Neural crest cell (in vitro differentiated cells): ENCODE data around the gene FNDC3B. TPM values are rescaled to one million over a fixed set of nuclear protein-coding genes. Genes with fewer than 3 reads are reported as not detected.

ENCODE experiments used
- DNase-seq: peaks from one replicate; pipeline ENCODE4 v3.0.0; 2021; ENCODE audit warnings: low read depth, mixed read lengths, low spot score
- H3K27ac Mint-ChIP-seq: one replicate; pipeline ENCODE4 v1.8.0; 2021; ENCODE audit warnings: mild to moderate bottlenecking, mixed read lengths; ENCODE audit not compliant: unreplicated experiment
- H3K27me3 Mint-ChIP-seq: 2 replicates; pipeline ENCODE4 v1.8.0; 2021; ENCODE audit warnings: low read depth, mild to moderate bottlenecking, mixed read lengths
- H3K36me3 Mint-ChIP-seq: 2 replicates; pipeline ENCODE4 v1.8.0; 2021; ENCODE audit warnings: low read depth, mild to moderate bottlenecking, mixed read lengths
- H3K4me1 Mint-ChIP-seq: 2 replicates; pipeline ENCODE4 v1.8.0; 2021; ENCODE audit warnings: mixed read lengths
- H3K4me3 Mint-ChIP-seq: one replicate; pipeline ENCODE4 v1.8.0; 2021; ENCODE audit warnings: mild to moderate bottlenecking, mixed read lengths
- H3K9me3 Mint-ChIP-seq: 2 replicates; pipeline ENCODE4 v1.8.0; 2021; ENCODE audit warnings: mixed read lengths
- total RNA-seq: library from RNA; stranded (reverse); gene quantifications from 2 replicates; pipeline ENCODE4 v1.2.1, GENCODE V29; 2021
- TF ChIP-seq, protein P1 (sequence below): fragments of 200-600 bp; sonication (generic); conservative IDR thresholded peaks from 2 replicates; pipeline ENCODE4 v1.5.0; 2021; ENCODE audit warnings: antibody characterized with exemption, mild to moderate bottlenecking

The FNDC3B gene
- total RNA-seq, 1 donor from 2014 or later: 41.5 TPM

DNA sequence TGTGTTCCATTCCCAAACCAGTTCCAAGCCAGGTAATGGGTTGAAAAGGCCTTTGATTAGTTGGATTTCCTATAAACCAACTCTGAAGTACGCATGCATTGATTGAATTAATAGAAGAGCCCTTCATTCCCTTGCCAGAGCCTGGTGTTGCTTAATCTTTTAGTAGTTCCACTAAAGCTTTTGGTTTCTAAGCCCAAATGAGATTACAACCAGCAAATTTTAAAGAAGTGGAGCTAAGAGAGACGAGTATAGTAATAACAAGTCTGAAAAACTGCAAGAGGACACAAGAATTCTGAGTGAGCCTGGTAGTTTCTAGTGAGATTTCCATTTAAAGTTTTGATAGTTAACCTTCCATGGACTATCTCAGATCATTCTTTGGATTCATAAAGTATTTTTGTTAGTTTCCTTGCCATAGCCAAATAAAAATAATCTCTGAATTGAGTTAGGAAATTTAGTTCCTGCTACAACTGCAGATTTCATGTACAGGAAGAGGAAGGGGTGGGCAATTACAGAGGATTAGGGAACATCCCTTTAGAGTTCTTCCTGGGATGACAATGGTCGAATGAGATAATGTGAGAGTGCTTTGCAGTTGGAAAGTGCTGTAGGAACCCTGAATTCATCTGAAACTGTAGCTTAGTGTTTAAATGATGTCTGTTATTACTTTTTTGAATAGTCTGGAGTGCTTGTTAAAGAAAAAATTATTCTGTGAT lies 136.8 kb downstream of the FNDC3B start:
- TF ChIP-seq, protein P1, sequence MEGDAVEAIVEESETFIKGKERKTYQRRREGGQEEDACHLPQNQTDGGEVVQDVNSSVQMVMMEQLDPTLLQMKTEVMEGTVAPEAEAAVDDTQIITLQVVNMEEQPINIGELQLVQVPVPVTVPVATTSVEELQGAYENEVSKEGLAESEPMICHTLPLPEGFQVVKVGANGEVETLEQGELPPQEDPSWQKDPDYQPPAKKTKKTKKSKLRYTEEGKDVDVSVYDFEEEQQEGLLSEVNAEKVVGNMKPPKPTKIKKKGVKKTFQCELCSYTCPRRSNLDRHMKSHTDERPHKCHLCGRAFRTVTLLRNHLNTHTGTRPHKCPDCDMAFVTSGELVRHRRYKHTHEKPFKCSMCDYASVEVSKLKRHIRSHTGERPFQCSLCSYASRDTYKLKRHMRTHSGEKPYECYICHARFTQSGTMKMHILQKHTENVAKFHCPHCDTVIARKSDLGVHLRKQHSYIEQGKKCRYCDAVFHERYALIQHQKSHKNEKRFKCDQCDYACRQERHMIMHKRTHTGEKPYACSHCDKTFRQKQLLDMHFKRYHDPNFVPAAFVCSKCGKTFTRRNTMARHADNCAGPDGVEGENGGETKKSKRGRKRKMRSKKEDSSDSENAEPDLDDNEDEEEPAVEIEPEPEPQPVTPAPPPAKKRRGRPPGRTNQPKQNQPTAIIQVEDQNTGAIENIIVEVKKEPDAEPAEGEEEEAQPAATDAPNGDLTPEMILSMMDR: no peak
- peaks cover 66% of the 10 kb centered on the region for H3K4me1 Mint-ChIP-seq
- no peaks in the 10 kb centered on the region for H3K27me3 Mint-ChIP-seq
- no peak overlapping the region for H3K4me3 Mint-ChIP-seq
- peaks cover 3% of the 10 kb centered on the region for H3K36me3 Mint-ChIP-seq
- no peaks in the 10 kb centered on the region for H3K9me3 Mint-ChIP-seq
- no peak for DNase-seq
- no peak overlapping the region for H3K27ac Mint-ChIP-seq

DNA sequence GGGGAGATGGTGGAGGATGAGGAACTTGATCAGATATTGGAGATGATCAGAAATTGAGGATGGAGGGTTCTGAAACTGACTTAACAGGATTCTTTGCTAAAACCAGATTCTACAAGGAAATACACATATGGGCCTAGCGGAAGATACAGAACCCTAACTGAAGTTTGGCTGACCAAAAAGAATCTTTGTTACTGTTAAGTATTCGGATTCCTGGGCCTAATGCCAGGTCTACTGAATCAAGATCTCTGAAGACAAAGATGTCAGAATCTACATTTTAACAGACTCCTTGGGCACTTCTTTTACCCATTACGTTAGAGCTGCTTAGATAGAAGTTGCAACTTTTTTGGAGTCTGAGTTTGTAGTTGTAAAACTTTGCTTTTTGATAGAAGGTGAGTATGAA lies 137.7 kb downstream of the FNDC3B start:
- Mint-ChIP-seq H3K36me3 (peaks cover 3% of the 10 kb centered on the region), H3K27ac (no peak overlapping the region), H3K27me3 (no peaks in the 10 kb centered on the region), H3K4me3 (no peak overlapping the region), H3K4me1 (peaks cover 60% of the 10 kb centered on the region), H3K9me3 (no peaks in the 10 kb centered on the region)
- DNase-seq: no peak
- TF ChIP-seq, protein P1: no peak

DNA sequence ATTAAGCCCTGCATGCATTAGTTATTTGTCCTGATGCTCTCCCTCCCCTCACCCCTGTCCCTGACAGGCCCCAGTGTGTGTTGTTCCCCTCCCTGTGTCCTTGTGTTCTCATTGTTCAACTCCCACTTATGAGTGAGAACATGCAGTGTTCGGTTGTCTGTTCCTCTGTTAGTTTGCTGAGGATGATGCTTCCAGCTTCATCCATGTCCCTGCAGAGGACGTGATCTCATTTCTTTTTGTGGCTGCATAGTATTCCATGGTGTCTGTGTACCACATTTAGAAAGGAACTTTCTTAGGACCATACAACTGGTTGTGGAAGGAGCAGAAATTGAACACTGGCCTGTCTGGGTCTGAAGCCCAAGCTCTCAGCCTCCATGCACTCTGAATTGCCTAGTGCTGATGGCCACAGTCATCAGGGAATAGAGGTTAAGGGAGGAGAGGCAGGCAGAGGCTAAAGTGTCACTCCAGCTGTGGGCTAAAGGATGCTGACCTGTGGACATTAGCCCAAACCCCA lies 138.5 kb downstream of the FNDC3B start:
- Mint-ChIP-seq H3K27me3 (no peaks in the 10 kb centered on the region), H3K27ac (no peak overlapping the region), H3K9me3 (no peaks in the 10 kb centered on the region), H3K4me1 (peaks cover 66% of the 10 kb centered on the region), H3K36me3 (peaks cover 3% of the 10 kb centered on the region), H3K4me3 (no peak overlapping the region)
- no peak for DNase-seq
- TF ChIP-seq, protein P1: no peak

DNA sequence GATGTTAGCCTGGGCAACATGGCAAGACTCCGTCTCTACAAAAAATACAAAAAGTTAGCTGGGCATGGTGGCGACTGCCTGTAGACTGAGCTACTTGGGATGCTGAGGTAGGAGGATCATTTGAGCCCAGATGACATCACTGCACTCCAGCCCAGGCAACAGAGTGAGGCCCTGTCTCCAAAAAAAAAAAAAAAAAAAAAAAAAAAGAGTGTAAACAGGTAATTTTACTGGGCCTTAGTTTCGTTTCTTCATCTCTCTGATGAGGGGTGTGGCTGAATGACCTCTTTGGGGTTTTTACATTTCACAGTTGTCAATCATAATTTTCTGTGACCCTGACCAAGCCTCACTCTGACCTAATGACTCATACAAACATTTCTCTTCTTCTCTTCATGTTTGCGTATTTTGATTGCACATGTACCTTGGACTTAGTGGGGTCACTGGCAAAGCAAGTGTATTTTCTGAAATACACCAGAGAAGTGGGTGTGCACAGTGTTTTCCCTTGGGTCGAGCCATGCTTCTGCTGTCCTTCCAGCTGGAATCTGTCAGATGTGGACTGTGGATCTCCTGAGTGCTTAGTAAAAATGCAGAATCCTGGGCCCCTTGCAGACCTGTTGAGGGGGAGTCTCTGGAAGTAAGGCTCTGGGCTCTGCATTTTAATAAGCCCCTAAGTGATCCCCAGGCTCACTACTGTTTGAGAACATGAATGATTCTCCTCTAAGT lies 140.5 kb downstream of the FNDC3B start:
- no peak for DNase-seq
- peaks cover 3% of the 10 kb centered on the region for H3K36me3 Mint-ChIP-seq
- H3K27me3 Mint-ChIP-seq: no peaks in the 10 kb centered on the region
- no peak overlapping the region for H3K27ac Mint-ChIP-seq
- no peak overlapping the region for H3K4me3 Mint-ChIP-seq
- H3K9me3 Mint-ChIP-seq: no peaks in the 10 kb centered on the region
- TF ChIP-seq, protein P1: no peak
- peaks cover 54% of the 10 kb centered on the region for H3K4me1 Mint-ChIP-seq

DNA sequence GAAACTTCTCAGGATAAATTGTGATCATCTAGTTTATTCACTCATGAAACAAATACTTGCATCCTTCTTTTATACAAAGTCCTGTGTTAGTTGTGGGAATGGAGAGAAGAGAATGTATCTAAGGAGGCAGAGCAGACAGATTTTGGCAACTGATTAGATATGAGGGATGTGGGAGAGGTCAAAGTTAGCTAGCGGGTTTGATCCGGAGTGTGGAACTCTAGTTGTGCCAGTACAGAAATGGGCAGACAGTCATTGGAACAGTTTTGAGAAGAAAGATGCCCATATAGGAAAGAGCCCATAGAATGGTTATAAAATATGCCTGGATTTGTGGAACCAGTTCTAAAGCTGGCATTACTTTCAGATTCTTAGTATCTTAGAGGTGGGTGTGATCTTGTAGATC lies 141.1 kb downstream of the FNDC3B start:
- H3K27me3 Mint-ChIP-seq: no peaks in the 10 kb centered on the region
- H3K36me3 Mint-ChIP-seq: peaks cover 3% of the 10 kb centered on the region
- no peak overlapping the region for H3K4me3 Mint-ChIP-seq
- DNase-seq: no peak
- H3K9me3 Mint-ChIP-seq: no peaks in the 10 kb centered on the region
- H3K27ac Mint-ChIP-seq: no peak overlapping the region
- H3K4me1 Mint-ChIP-seq: peaks cover 52% of the 10 kb centered on the region
- TF ChIP-seq, protein P1: no peak
